ENCODE measurements around the gene TBP.

TBP gene

DNA sequence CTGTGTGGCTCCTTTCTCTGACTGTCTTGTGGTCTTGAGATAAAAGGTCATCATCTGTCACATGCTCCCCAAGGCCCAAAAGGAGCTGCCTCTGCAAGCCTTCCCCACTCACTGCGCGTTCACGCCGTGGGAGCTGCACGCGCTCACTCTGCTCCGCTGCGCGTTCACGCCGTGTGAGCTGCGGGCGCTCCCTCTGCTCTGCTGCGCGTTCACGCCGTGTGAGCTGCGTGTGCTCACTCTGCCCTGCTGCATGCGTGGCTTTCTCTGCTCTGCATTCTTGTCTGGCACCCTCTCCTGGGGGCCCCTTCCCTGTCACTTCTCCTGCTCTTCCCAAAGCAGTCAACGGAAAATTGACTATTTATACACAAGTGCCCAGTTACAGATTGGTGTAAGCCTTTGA lies 43.5 kb upstream of the TBP start:
- TF ChIP-seq CTCF (IDR thresholded peaks at IDR 0.05; ENCODE audit: borderline replicate concordance, control extremely low read depth, extremely low read depth, insufficient read depth, missing control alignments), result no peak
- in situ Hi-C loops (cut with MboI; ENCODE audit: low sequenced_read_pairs, unreplicated experiment), result no loop called here
- DNase-seq (ENCODE audit: low spot score), result no peak

GRCh38 chr6:170512249-170512648 lies 41.9 kb upstream of the TBP start:
- in situ Hi-C loops (cut with MboI; ENCODE audit: low sequenced_read_pairs, unreplicated experiment), result no loop called here
- DNase-seq (ENCODE audit: low spot score), result no peak
- no peak for TF ChIP-seq CTCF (IDR thresholded peaks at IDR 0.05; ENCODE audit: borderline replicate concordance, control extremely low read depth, extremely low read depth, insufficient read depth, missing control alignments)

DNA sequence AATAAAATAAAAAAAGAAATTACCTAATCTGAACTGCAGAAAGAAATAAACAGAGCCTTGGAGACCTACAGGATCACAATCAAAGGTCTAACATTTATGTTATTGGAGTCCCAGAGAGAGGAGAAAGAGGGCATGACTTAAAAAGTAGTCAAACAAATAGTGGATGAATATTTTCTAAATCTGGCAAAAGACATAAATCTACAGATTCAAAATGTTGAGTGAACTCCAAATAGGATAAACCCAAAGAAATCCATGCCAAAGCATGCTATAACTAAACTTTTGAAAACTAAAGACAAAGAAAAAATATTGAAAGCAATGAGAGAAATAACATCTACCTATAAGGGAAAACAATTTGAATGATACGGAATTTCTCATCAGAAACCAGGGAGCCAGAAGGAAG lies 39.3 kb upstream of the TBP start:
- in situ Hi-C loops (cut with MboI; ENCODE audit: low sequenced_read_pairs, unreplicated experiment), result no loop called here
- no peak for DNase-seq (ENCODE audit: low spot score)
- no peak for TF ChIP-seq CTCF (IDR thresholded peaks at IDR 0.05; ENCODE audit: borderline replicate concordance, control extremely low read depth, extremely low read depth, insufficient read depth, missing control alignments)

- TF ChIP-seq CTCF (IDR thresholded peaks at IDR 0.05; ENCODE audit: borderline replicate concordance, control extremely low read depth, extremely low read depth, insufficient read depth, missing control alignments), result peak; percentile 82
- DNase-seq (ENCODE audit: low spot score), result peak; percentile 45
- in situ Hi-C loops (cut with MboI; ENCODE audit: low sequenced_read_pairs, unreplicated experiment), result no loop called here
Observed at GRCh38 chr6:170516783-170517616, 37.2 kb upstream of the TBP start.

DNA sequence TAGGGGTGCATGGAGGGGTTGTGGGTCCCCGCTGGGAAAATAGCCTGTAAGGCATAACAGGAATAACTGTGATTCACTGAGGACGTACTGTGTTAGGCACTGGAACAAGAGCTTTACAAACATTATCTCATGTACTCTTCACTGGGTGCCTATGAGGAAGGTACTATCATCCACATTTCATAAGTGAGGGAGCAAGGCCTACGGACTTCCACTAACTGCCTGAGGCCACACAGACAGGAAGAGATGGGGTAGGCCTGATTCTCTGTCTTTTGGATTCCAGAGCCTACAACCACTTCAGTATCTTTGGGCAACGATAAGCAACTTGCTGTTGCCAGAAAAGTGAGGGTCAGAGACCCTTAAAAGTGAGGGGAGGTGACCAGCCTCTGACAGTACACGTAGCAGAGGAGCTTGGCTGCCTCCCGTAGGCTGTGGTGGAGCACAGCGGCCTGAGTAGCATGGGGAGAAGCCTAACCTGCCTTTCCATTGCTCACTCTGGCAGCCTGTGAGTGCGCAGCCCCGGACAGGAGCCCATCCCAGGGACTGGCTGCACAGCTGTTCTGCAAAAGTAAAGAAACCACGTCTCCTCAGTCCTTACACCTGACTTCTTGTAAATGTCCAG lies 31.5 kb upstream of the TBP start:
- DNase-seq (ENCODE audit: low spot score), result no peak
- peak; percentile 35 for TF ChIP-seq CTCF (IDR thresholded peaks at IDR 0.05; ENCODE audit: borderline replicate concordance, control extremely low read depth, extremely low read depth, insufficient read depth, missing control alignments)
- in situ Hi-C loops (cut with MboI; ENCODE audit: low sequenced_read_pairs, unreplicated experiment), result no loop called here

GRCh38 chr6:170523256-170524171 lies 30.7 kb upstream of the TBP start:
- TF ChIP-seq CTCF (IDR thresholded peaks at IDR 0.05; ENCODE audit: borderline replicate concordance, control extremely low read depth, extremely low read depth, insufficient read depth, missing control alignments), result no peak
- no peak for DNase-seq (ENCODE audit: low spot score)
- in situ Hi-C loops (cut with MboI; ENCODE audit: low sequenced_read_pairs, unreplicated experiment), result no loop called here

Measured in GM13976 (cell line).